GM21786 (cell line): ENCODE data around the gene ZFAND5.

Source experiments
- ATAC-seq: cut with Tn5 transposase; IDR thresholded peaks from one replicate; pipeline ENCODE4 v1.9.1; 2021; ENCODE audit not compliant: unreplicated experiment

Gene ZFAND5

GRCh38 chr9:72363908-72364678 is 915 bp downstream of the ZFAND5 start:
- ATAC-seq = peak; percentile 37

GRCh38 chr9:72363236-72363635 is 1.8 kb downstream of the ZFAND5 start:
- no peak for ATAC-seq

- ATAC-seq = peak; percentile 37
Measured at GRCh38 chr9:72362680-72363139, 2.3 kb downstream of the ZFAND5 start.

- no peak for ATAC-seq
Measured at GRCh38 chr9:72362118-72362531, 2.9 kb downstream of the ZFAND5 start.

GRCh38 chr9:72361217-72361616 is 3.8 kb downstream of the ZFAND5 start:
- ATAC-seq = no peak

GRCh38 chr9:72360324-72360723 is 4.7 kb downstream of the ZFAND5 start:
- no peak for ATAC-seq

GRCh38 chr9:72356041-72356582 is 8.9 kb downstream of the ZFAND5 start:
- ATAC-seq = no peak

GRCh38 chr9:72355153-72355552 is 9.9 kb downstream of the ZFAND5 start:
- no peak for ATAC-seq

- no peak for ATAC-seq
Measured at GRCh38 chr9:72354704-72355103, 10.3 kb downstream of the ZFAND5 start.

GRCh38 chr9:72353455-72354116 is 11.4 kb downstream of the ZFAND5 start:
- ATAC-seq = no peak

- no peak for ATAC-seq
Measured at GRCh38 chr9:72352911-72353388, 12.1 kb downstream of the ZFAND5 start.

GRCh38 chr9:72351538-72352453 is 13.2 kb downstream of the ZFAND5 start:
- no peak for ATAC-seq

- no peak for ATAC-seq
Measured at GRCh38 chr9:72349911-72350310, 15.1 kb downstream of the ZFAND5 start.

- no peak for ATAC-seq
Measured at GRCh38 chr9:72349240-72349639, 15.8 kb downstream of the ZFAND5 start.

GRCh38 chr9:72346333-72346732 is 18.7 kb downstream of the ZFAND5 start:
- ATAC-seq = no peak

- ATAC-seq = no peak
Measured at GRCh38 chr9:72338631-72339030, 26.4 kb downstream of the ZFAND5 start.

GRCh38 chr9:72337286-72337685 is 27.7 kb downstream of the ZFAND5 start:
- no peak for ATAC-seq

GRCh38 chr9:72334658-72335337 is 30.2 kb downstream of the ZFAND5 start:
- ATAC-seq = no peak

- ATAC-seq = no peak
Measured at GRCh38 chr9:72333709-72334108, 31.3 kb downstream of the ZFAND5 start.

GRCh38 chr9:72333197-72333596 is 31.8 kb downstream of the ZFAND5 start:
- ATAC-seq = no peak
